ENCODE data around the gene SPOCK1. TPM values are rescaled to one million over a fixed set of nuclear protein-coding genes. Genes with fewer than 3 reads are reported as not detected.

The SPOCK1 gene
- total RNA-seq, 1 experiment from 2014 or later, result 23.9 TPM

GRCh38 chr5:137022043-137022442 is 477.1 kb downstream of the SPOCK1 start:
- CTCF ChIA-PET, result no interaction called here
- Histone ChIP-seq H3K79me2 (ENCODE audit: low read depth) (no peaks in the 10 kb centered on the region), H2AFZ (no peak overlapping the region), H3K27ac (no peak overlapping the region), H4K20me1 (ENCODE audit: insufficient read depth) (no peaks in the 10 kb centered on the region; the same call in 1 of the 2 replicates), H3K9me2 (ENCODE audit: insufficient read depth) (no peaks in the 10 kb centered on the region), H3F3A (ENCODE audit: insufficient read depth, low read depth) (no peaks in the 10 kb centered on the region), H3K36me3 (ENCODE audit: low read depth) (no peaks in the 10 kb centered on the region), H3K27me3 (ENCODE audit: insufficient read depth, low read depth) (no peaks in the 10 kb centered on the region), H3K4me1 (replicated peaks; ENCODE audit: insufficient read depth) (no peaks in the 10 kb centered on the region), H3K9me3 (ENCODE audit: insufficient read depth, low read depth) (no peaks in the 10 kb centered on the region), H3K4me3 (no peak overlapping the region), H3K4me2 (no peak overlapping the region)
- intact Hi-C loops (cut with micrococcal nuclease; ENCODE audit: unreplicated experiment), result no loop called here
- no peak for TF ChIP-seq CTCF (conservative IDR thresholded peaks at IDR 0.05)
- no peak for TF ChIP-seq EZH2 (IDR thresholded peaks at IDR 0.05; ENCODE audit: low read depth)
- no peak for DNase-seq
- POLR2A ChIA-PET (ENCODE audit: unreplicated experiment), result no interaction called here
- BruUV-seq (replicated peaks), result no TSS peak

- Histone ChIP-seq H3K27me3 (ENCODE audit: insufficient read depth, low read depth) (no peaks in the 10 kb centered on the region), H3K4me2 (no peak overlapping the region), H3K79me2 (ENCODE audit: low read depth) (no peaks in the 10 kb centered on the region), H3F3A (ENCODE audit: insufficient read depth, low read depth) (no peaks in the 10 kb centered on the region), H3K9me2 (ENCODE audit: insufficient read depth) (no peaks in the 10 kb centered on the region), H2AFZ (no peak overlapping the region), H3K36me3 (ENCODE audit: low read depth) (no peaks in the 10 kb centered on the region), H3K27ac (no peak overlapping the region), H4K20me1 (ENCODE audit: insufficient read depth) (no peaks in the 10 kb centered on the region; the same call in 1 of the 2 replicates), H3K4me1 (replicated peaks; ENCODE audit: insufficient read depth) (no peaks in the 10 kb centered on the region), H3K9me3 (ENCODE audit: insufficient read depth, low read depth) (no peaks in the 10 kb centered on the region), H3K4me3 (no peak overlapping the region)
- CTCF ChIA-PET, result no interaction called here
- intact Hi-C loops (cut with micrococcal nuclease; ENCODE audit: unreplicated experiment), result no loop called here
- POLR2A ChIA-PET (ENCODE audit: unreplicated experiment), result no interaction called here
- no TSS peak for BruUV-seq (replicated peaks)
- TF ChIP-seq CTCF (conservative IDR thresholded peaks at IDR 0.05), result no peak
- no peak for TF ChIP-seq EZH2 (IDR thresholded peaks at IDR 0.05; ENCODE audit: low read depth)
- no peak for DNase-seq
Measured at GRCh38 chr5:137019229-137019628, 479.9 kb downstream of the SPOCK1 start.

GRCh38 chr5:137016783-137017324 is 482.3 kb downstream of the SPOCK1 start:
- POLR2A ChIA-PET (ENCODE audit: unreplicated experiment), result no interaction called here
- no peaks in the 10 kb centered on the region for H3K9me3 ChIP-seq (ENCODE audit: insufficient read depth, low read depth)
- CTCF ChIA-PET, result no interaction called here

More at GRCh38 chr5:137016783-137017324, 482.3 kb downstream of the SPOCK1 start:
- Histone ChIP-seq H3K36me3 (ENCODE audit: low read depth) (no peaks in the 10 kb centered on the region), H2AFZ (no peak overlapping the region), H3K4me1 (replicated peaks; ENCODE audit: insufficient read depth) (no peaks in the 10 kb centered on the region), H3K79me2 (ENCODE audit: low read depth) (no peaks in the 10 kb centered on the region), H3K4me2 (no peak overlapping the region), H3K27me3 (ENCODE audit: insufficient read depth, low read depth) (no peaks in the 10 kb centered on the region), H3K27ac (no peak overlapping the region), H3F3A (ENCODE audit: insufficient read depth, low read depth) (no peaks in the 10 kb centered on the region), H3K9me2 (ENCODE audit: insufficient read depth) (no peaks in the 10 kb centered on the region), H4K20me1 (ENCODE audit: insufficient read depth) (no peaks in the 10 kb centered on the region; the same call in 1 of the 2 replicates), H3K4me3 (no peak overlapping the region)
- BruUV-seq (replicated peaks), result no TSS peak
- intact Hi-C loops (cut with micrococcal nuclease; ENCODE audit: unreplicated experiment), result no loop called here
- no peak for TF ChIP-seq CTCF (conservative IDR thresholded peaks at IDR 0.05)
- no peak for TF ChIP-seq EZH2 (IDR thresholded peaks at IDR 0.05; ENCODE audit: low read depth)
- DNase-seq, result no peak

Data from PC-9 (cell line).